ENCODE results near the gene LMX1A.
A peak's percentile ranks its signal among the peaks of the same experiment; 100 is the strongest.

Gene LMX1A

GRCh38 chr1:165355977-165356811 is at the start of gene LMX1A:
TSS of gene LMX1A (minus strand) at chr1:165356715. CDS start at chr1:165355559, 1,156 bp downstream.
- no peak for DNase-seq

- DNase-seq, result peak; percentile 26 to 32
These were observed 47.4 kb upstream of the LMX1A start for GRCh38 chr1:165403835-165404482.

DNA sequence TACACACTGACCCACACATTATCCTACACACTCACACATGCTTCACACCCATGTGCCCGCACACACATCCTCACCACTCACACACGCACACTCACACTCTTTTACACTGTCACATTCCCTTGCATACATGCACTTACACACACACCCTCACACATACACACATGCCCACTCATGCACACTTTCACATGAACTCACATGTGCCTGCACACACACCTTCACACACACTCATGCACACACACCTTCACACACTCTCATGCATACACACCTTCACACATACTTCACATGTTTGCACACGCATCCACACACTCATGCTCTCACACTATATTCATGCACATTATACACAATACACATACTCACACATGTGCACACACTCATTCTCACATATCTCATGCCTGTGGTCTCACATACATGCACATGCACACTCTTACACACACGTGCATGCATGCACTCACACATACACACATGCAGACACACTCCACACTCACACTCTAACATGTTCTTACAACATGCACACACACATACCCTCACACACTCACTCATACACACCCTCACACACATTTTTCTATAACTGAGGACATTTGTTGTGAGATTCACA is 46.1 kb upstream of the LMX1A start:
- no peak for DNase-seq

- no peak for DNase-seq
These were observed 41.4 kb upstream of the LMX1A start for GRCh38 chr1:165397944-165398343.

- DNase-seq, result no peak
These were observed 39.4 kb upstream of the LMX1A start for GRCh38 chr1:165395901-165396300.

- no peak for DNase-seq
These were observed 39.0 kb upstream of the LMX1A start for GRCh38 chr1:165395478-165395877.

GRCh38 chr1:165392634-165393571 is 36.4 kb upstream of the LMX1A start:
- peak; percentile 86 to 87 for DNase-seq

- no peak for DNase-seq
These were observed 33.1 kb upstream of the LMX1A start for GRCh38 chr1:165389609-165390008.

DNA sequence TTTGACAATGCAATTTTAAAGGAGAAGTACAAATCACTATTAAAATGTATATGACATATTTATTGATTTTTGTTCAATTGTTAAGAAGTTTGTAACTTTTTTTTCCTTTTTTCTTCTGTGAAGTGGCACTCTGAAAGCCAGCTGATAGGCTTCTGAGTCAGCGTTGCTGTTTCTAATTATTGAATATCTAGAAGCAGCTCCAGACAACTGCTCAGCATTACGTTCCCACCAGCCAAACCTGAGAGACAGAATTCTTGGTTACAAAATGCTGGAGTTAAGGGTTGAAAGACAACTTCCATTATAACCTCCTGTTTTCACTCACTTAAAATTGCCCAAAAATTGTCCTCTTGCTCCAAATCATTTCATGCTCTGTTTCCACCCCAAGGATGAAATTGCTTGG is 31.4 kb upstream of the LMX1A start:
- DNase-seq, result no peak

GRCh38 chr1:165387505-165387904 is 31.0 kb upstream of the LMX1A start:
- DNase-seq, result no peak

DNA sequence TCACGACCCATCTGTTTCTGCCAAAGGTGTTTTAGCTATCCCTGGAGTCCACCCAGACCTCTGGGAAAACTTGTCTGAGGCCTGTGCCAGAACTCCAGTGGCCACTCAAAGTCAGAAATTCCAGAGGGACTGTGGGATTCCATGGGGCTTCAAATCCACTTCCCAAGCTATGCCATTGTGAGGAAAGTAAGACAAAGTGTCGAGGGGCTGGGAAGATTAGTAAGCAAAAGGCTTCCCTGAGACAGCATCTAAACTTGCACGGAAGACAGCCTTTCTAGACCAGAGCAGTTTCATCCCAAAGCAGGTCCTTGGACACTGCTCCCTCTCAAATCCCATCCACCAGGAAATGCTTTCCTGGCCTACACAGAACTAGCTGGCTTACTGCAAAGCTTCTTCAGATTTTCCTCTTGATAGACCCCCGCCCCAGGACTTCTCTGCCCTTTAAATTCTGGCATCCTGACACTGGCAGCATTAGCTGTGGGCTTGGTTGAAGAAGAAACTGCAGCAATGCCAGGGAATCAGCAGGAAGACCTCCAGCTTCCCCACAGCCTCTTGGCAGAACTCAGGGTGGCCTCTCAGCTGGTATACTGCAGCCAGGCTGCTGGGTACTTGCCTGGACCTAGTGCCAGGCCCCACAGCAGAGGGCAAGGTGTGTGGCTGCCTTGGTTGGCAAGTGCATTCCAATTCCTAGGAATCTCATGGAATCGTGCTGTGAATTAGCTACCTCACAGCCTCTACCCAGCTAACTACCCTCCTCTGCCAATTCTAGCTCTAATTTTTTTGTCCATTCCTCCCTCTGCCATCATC is 27.3 kb upstream of the LMX1A start:
- DNase-seq, result no peak

DNA sequence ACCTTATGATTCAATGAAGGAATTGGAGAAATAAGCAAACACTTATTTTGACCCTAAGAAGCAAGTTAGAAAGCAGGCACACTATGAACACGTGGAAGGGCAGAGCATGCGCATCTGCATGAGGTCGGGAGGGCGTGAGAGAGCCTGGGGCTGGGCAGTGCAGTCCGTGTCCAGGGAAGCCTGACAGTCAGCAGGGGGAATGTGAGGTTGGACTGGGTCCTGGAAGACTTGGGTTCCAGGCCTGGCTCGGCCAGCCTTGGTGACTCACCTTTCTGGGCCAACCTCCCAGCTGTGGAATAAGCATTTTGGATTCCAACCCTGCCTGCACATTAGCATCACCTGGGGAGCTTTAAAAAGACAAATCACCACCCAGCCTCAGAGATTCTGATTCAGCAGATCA is 26.6 kb upstream of the LMX1A start:
- no peak for DNase-seq

DNA sequence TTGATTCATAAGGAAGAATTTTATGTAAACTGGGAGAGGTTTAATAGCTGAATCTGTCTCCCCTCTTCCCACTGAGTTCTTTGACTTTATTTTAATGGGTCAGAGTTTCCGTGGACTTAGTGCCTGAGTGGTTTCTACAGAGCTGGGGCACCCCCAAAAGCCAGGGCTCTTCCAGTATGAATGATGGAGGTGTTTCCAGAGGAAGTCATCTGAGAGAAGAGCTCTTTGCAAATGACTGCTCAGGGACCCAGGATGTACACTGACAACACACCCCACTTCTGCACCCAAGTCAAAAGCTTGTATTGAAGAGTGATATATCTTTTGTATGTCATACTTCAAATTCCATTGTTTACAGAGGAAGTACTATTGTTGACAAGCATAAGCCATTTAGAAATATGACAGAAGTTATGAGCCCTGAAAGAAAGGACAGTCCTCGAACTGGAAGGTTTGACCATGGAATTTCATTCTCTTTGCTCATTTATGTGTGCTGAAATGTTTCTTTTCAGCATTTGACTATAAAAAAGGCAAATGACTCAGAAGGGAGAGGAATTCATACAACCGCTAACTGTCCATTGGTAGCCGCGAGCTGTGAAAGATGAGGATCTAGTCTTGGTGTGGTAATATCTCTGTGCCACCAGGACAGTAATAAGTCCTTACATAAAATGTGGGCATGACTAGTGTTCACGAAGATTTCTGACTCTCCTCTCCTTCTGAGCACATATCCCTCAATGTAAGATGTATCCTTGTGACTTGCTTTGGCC is 25.4 kb upstream of the LMX1A start:
- DNase-seq, result no peak

DNA sequence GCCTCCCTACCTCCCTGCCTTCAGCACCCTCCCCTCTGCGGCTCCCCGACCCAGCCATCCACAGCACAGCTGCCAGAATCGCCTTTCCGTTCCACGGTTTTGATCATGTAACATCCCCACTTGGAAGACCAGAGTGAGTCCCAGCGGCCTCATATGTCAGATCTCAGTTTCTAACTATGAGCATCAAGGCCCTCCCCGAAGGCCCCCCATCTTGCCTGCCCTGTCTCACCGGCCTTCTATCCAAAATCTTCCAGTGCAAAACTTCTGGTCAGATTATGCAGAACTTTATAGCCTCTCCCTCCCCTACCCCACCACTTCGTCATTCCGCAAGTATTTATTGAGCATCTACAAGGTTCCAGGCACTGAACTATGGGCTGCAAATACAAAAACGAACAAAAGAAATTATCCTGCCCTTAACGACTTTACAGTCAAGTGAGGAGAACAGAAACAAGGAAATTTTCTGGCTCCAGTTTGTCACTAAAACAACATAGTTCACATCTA is 20.3 kb upstream of the LMX1A start:
- no peak for DNase-seq

DNA sequence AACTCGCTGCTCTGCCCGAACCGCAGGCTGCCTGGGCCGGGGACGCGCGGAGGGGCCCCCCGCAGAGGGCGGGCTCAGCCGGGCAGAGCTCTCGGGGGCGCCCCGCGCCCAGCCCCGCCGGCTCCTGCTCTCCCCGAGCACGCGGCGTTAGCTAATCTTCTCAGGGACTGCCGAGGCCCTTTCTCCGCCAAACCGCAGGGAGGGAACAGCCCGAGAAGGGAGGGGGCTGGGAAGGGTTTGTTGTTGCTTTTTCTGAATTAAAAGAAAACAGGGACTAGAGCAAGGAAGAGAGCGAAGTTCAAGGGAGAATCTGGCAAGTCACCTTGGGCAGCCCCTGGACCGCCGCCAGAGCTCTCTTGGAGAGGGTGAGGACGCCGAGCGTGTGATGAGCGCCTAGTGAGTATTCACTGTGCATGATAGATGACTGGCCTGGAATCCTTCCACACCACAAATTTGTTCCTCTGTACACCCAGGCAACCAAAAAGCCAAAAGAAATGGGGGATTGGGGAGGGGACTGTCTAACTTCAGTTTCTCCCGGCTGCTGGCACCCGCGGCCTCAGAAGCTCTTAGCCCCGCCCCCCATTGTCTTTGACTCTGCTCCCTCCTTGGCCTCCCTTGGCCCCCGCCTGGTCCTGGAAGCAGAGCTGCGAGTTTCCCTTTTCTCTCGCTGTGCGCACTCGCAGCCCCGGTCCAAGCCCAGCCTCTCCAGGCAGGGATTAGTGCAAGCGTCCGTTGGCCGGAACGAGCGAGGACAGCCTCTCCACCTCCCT is 19.7 kb upstream of the LMX1A start:
- peak; percentile 38 to 50 for DNase-seq

DNA sequence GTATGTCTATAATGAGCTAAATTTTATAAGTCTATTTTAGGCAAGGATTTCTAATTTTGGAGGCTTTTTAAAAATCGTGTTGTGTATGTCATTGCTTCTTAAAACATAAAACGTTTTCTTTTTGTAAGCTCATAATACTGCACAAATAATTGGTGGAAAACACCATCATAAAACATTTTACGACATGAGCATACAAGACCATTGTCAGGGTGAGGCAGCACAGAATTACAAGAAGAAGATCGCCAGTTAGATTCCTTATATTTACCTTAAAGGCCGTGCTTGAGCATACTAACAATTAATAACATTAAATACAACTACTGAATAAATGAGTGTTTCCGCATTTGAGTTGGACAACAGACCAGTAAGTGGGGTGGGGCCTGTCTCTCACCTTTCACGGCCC is 19.1 kb upstream of the LMX1A start:
- DNase-seq, result no peak

DNA sequence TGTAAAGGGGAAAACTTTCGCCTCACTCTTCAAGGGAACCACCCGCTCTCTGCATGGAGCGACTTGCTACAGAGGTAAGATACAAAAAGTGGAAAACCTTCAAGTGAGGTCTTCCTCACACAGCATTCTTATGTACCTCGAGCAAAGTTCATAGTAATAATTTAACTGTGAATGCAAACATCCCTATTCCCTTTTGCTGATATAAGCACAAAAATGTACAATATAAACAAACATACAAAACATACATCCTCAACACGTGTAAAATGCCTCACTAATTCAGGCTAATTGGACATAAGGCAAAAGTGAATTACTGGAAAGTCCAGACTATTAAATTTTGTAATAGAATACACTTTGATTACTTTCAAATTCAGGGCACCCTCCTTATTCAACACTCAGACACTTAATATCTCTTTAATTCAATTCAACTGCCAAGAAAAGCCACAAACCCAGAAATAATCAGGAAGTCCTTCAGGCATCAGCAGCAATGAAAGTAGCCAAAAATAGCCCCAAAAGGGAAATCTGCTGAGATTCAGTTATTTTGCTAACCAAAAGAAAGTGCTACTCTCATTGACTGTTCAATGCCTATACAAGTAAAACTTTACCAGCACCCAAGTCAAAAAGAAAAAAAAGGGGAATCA is 15.2 kb upstream of the LMX1A start:
- DNase-seq, result no peak

GRCh38 chr1:165369255-165369848 is 12.8 kb upstream of the LMX1A start:
- peak; percentile 63 to 73 for DNase-seq

DNA sequence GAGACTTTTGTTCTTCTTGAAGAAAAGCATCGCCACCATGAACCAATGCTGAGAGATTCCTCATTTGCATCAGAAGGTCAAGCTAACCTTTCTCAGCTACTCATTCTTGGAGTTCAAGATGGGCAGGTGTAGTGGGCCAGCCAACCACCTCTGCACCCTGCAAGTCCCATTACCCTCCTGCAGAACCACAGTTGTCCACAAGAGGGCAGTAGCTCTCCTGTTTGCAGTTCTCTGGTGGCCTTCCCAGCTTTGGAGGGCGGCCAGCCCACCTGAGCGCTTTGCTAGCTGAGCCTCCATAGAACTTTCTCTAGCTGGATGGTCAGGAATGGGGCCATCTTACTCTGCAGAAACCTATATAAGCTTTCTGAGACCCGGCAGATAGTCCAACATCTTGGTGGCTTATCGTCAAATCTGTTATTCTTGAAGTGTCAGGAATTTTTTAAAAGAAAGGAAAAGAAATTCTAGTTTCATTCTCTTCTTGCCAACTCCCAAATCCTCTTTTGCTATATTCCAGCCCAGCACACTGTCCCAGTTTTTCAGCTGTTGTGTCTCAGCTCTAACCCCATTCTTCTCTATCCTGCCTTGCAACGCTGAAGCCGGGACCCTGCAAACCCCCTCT is 11.0 kb upstream of the LMX1A start:
- DNase-seq, result peak; percentile 87 to 88
